ENCODE results near the gene GNG8. TPM values are rescaled to one million over a fixed set of nuclear protein-coding genes. Genes with fewer than 3 reads are reported as not detected.
A peak's percentile ranks its signal among the peaks of the same experiment; 100 is the strongest.

The GNG8 gene
- total RNA-seq (2014; rRNA removed; shearing (Covaris generic)), result not detected in 2 replicates

GRCh38 chr19:46635920-46636761 is at the start of gene GNG8:
GNG8 (minus strand) TSS chr19:46636202; CDS start chr19:46634682, 1,520 bp downstream.
- no peak for DNase-seq (ENCODE audit: low spot score)

GRCh38 chr19:46685189-46685588 is 49.2 kb upstream of the GNG8 start:
- DNase-seq (ENCODE audit: low spot score), result no peak

GRCh38 chr19:46678110-46678732 is 42.2 kb upstream of the GNG8 start:
- DNase-seq (ENCODE audit: low spot score), result no peak

- no peak for DNase-seq (ENCODE audit: low spot score)
These were observed 38.6 kb upstream of the GNG8 start for GRCh38 chr19:46674416-46675178.

GRCh38 chr19:46670813-46671212 is 34.8 kb upstream of the GNG8 start:
- DNase-seq (ENCODE audit: low spot score), result no peak

GRCh38 chr19:46668662-46669061 is 32.7 kb upstream of the GNG8 start:
- no peak for DNase-seq (ENCODE audit: low spot score)

- no peak for DNase-seq (ENCODE audit: low spot score)
These were observed 29.1 kb upstream of the GNG8 start for GRCh38 chr19:46665072-46665471.

GRCh38 chr19:46661735-46662592 is 26.0 kb upstream of the GNG8 start:
- peak; percentile 91 for DNase-seq (ENCODE audit: low spot score)

- peak; percentile 100 for DNase-seq (ENCODE audit: low spot score)
These were observed 25.2 kb upstream of the GNG8 start, which contains the start of gene DACT3 for GRCh38 chr19:46661020-46661731. DACT3 (minus strand) TSS chr19:46661182; CDS start chr19:46661064, 118 bp downstream.

GRCh38 chr19:46660551-46661019 is 24.6 kb upstream of the GNG8 start:
- DNase-seq (ENCODE audit: low spot score), result no peak

GRCh38 chr19:46660008-46660517 is 24.1 kb upstream of the GNG8 start:
- no peak for DNase-seq (ENCODE audit: low spot score)

- no peak for DNase-seq (ENCODE audit: low spot score)
These were observed 23.4 kb upstream of the GNG8 start for GRCh38 chr19:46659151-46660007.

GRCh38 chr19:46656541-46656940 is 20.5 kb upstream of the GNG8 start:
- DNase-seq (ENCODE audit: low spot score), result no peak

GRCh38 chr19:46654621-46655152 is 18.7 kb upstream of the GNG8 start:
- no peak for DNase-seq (ENCODE audit: low spot score)

GRCh38 chr19:46650445-46650844 is 14.4 kb upstream of the GNG8 start:
- DNase-seq (ENCODE audit: low spot score), result no peak

- DNase-seq (ENCODE audit: low spot score), result no peak
These were observed 13.3 kb upstream of the GNG8 start for GRCh38 chr19:46648961-46649960.

GRCh38 chr19:46648060-46648960 is 12.3 kb upstream of the GNG8 start:
- DNase-seq (ENCODE audit: low spot score), result no peak

Data from H4 (cell line).